DOHH2 (cell line): Measurements from ENCODE around the gene ANK3.

Experiments
- H3F3A ChIP-seq: fragments of 200-600 bp; sonication (generic), shearing (Covaris generic); 2 replicates; pipeline ENCODE4 v1.6.0; 2016; ENCODE audit warnings: antibody characterized with exemption, mild to moderate bottlenecking; ENCODE audit not compliant: control insufficient read depth, insufficient read depth
- H3K27ac ChIP-seq: fragments of 200-600 bp; sonication (generic); 2 replicates; pipeline ENCODE4 v1.5.1; 2014; ENCODE audit warnings: low read depth, mild to moderate bottlenecking, low read length, moderate library complexity
- H3K27me3 ChIP-seq: fragments of 200-600 bp; sonication (generic); 2 replicates; pipeline ENCODE4 v1.6.1; 2014; ENCODE audit warnings: mild to moderate bottlenecking, low read length, mixed read lengths; ENCODE audit not compliant: control insufficient read depth
- H3K36me3 ChIP-seq: fragments of 200-600 bp; sonication (generic); 2 replicates; pipeline ENCODE4 v1.6.1; 2014; ENCODE audit warnings: mild to moderate bottlenecking, low read length, moderate library complexity, mixed read lengths; ENCODE audit not compliant: control insufficient read depth
- H3K4me1 ChIP-seq: fragments of 200-600 bp; sonication (generic); 2 replicates; pipeline ENCODE4 v1.6.1; 2014; ENCODE audit warnings: mild to moderate bottlenecking, low read length, mixed read lengths; ENCODE audit not compliant: control insufficient read depth
- H3K4me2 ChIP-seq: fragments of 200-600 bp; sonication (generic); 2 replicates; pipeline ENCODE4 v1.6.0; 2014; ENCODE audit warnings: mild to moderate bottlenecking, low read length, moderate library complexity
- H3K4me3 ChIP-seq: fragments of 200-600 bp; sonication (generic); 2 replicates; pipeline ENCODE4 v1.5.1; 2014; ENCODE audit warnings: mild to moderate bottlenecking, low read length, mixed read lengths
- H3K79me2 ChIP-seq: fragments of 200-600 bp; sonication (generic); 2 replicates; pipeline ENCODE4 v1.6.1; 2014; ENCODE audit warnings: mild to moderate bottlenecking, low read length, mixed read lengths; ENCODE audit not compliant: control insufficient read depth
- H3K9me2 ChIP-seq: fragments of 200-600 bp; sonication (generic); replicated peaks from 2 replicates; pipeline ENCODE4 v1.6.1; 2014; ENCODE audit warnings: mild to moderate bottlenecking, low read length, mixed read lengths; ENCODE audit not compliant: control insufficient read depth
- H3K9me3 ChIP-seq: fragments of 200-600 bp; sonication (generic); 2 replicates; pipeline ENCODE4 v1.6.1; 2014; ENCODE audit warnings: antibody characterized with exemption, low read length, mixed read lengths; ENCODE audit not compliant: control insufficient read depth, insufficient read depth
- H4K20me1 ChIP-seq: fragments of 200-600 bp; sonication (generic); 2 replicates; pipeline ENCODE4 v1.6.0; 2014; ENCODE audit warnings: low read depth, mild to moderate bottlenecking, antibody characterized with exemption, low read length, moderate library complexity; ENCODE audit not compliant: control insufficient read depth, insufficient read depth
- EZH2phosphoT487 ChIP-seq: fragments of 200-600 bp; sonication (generic); IDR thresholded peaks from 2 replicates; pipeline ENCODE4 v1.6.1; 2017; ENCODE audit warnings: borderline replicate concordance, mild to moderate bottlenecking, antibody characterized with exemption, low read length, moderate library complexity, mixed read lengths
- TF ChIP-seq, protein P1 (sequence below): fragments of 200-600 bp; sonication (generic); IDR thresholded peaks from one replicate; pipeline ENCODE4 v1.5.1; 2014; ENCODE audit warnings: antibody characterized with exemption, mild to moderate bottlenecking, low read depth, low read length; ENCODE audit not compliant: poor library complexity, severe bottlenecking

Gene ANK3

GRCh38 chr10:60139798-60140566, 249.7 kb downstream of the ANK3 start:
- Histone ChIP-seq H3K4me3 (no peak overlapping the region), H3K36me3 (peaks cover 74% of the 10 kb centered on the region), H3F3A (peaks cover 10% of the 10 kb centered on the region; the same call in 1 of the 2 replicates), H3K4me2 (no peak overlapping the region), H3K4me1 (peaks cover 12% of the 10 kb centered on the region), H3K27me3 (no peaks in the 10 kb centered on the region), H3K9me2 (no peaks in the 10 kb centered on the region), H3K9me3 (no peaks in the 10 kb centered on the region), H3K27ac (no peak overlapping the region), H3K79me2 (no peaks in the 10 kb centered on the region), H4K20me1 (no peaks in the 10 kb centered on the region)
- TF ChIP-seq, protein P1, sequence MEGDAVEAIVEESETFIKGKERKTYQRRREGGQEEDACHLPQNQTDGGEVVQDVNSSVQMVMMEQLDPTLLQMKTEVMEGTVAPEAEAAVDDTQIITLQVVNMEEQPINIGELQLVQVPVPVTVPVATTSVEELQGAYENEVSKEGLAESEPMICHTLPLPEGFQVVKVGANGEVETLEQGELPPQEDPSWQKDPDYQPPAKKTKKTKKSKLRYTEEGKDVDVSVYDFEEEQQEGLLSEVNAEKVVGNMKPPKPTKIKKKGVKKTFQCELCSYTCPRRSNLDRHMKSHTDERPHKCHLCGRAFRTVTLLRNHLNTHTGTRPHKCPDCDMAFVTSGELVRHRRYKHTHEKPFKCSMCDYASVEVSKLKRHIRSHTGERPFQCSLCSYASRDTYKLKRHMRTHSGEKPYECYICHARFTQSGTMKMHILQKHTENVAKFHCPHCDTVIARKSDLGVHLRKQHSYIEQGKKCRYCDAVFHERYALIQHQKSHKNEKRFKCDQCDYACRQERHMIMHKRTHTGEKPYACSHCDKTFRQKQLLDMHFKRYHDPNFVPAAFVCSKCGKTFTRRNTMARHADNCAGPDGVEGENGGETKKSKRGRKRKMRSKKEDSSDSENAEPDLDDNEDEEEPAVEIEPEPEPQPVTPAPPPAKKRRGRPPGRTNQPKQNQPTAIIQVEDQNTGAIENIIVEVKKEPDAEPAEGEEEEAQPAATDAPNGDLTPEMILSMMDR, result no peak
- no peak for TF ChIP-seq EZH2phosphoT487

- no peak overlapping the region for H3K4me2 ChIP-seq
- H3K4me3 ChIP-seq, result no peak overlapping the region
- peaks cover 13% of the 10 kb centered on the region for H3K4me1 ChIP-seq
- no peaks in the 10 kb centered on the region for H3K27me3 ChIP-seq
- no peak overlapping the region for H3K27ac ChIP-seq
- H3F3A ChIP-seq, result peaks cover 10% of the 10 kb centered on the region; the same call in 1 of the 2 replicates
- peaks cover 74% of the 10 kb centered on the region for H3K36me3 ChIP-seq
- no peaks in the 10 kb centered on the region for H3K9me3 ChIP-seq
- H4K20me1 ChIP-seq, result no peaks in the 10 kb centered on the region
- no peaks in the 10 kb centered on the region for H3K9me2 ChIP-seq
- H3K79me2 ChIP-seq, result no peaks in the 10 kb centered on the region
- no peak for TF ChIP-seq EZH2phosphoT487
- TF ChIP-seq, protein P1, result no peak
Observed at GRCh38 chr10:60139290-60139689, 250.4 kb downstream of the ANK3 start.

- no peaks in the 10 kb centered on the region for H3K9me3 ChIP-seq
- peaks cover 10% of the 10 kb centered on the region; the same call in 1 of the 2 replicates for H3F3A ChIP-seq
- TF ChIP-seq, protein P1, result no peak
- no peak for TF ChIP-seq EZH2phosphoT487
- no peaks in the 10 kb centered on the region for H3K9me2 ChIP-seq
- no peaks in the 10 kb centered on the region for H4K20me1 ChIP-seq
- no peak overlapping the region for H3K4me3 ChIP-seq
- H3K27me3 ChIP-seq, result no peaks in the 10 kb centered on the region
- H3K79me2 ChIP-seq, result no peaks in the 10 kb centered on the region
- H3K4me1 ChIP-seq, result peaks cover 13% of the 10 kb centered on the region
- no peak overlapping the region for H3K4me2 ChIP-seq
- peaks cover 75% of the 10 kb centered on the region for H3K36me3 ChIP-seq
- H3K27ac ChIP-seq, result no peak overlapping the region
Observed at GRCh38 chr10:60138842-60139241, 250.8 kb downstream of the ANK3 start.
